ENCODE data around the gene PPY.
A peak's percentile ranks its signal among the peaks of the same experiment; 100 is the strongest.
"Not testable (repeated sequence)": the region's sequence is repeated elsewhere in the genome, so short reads cannot be mapped to it uniquely, and the experiment has no call there.

The PPY gene

DNA sequence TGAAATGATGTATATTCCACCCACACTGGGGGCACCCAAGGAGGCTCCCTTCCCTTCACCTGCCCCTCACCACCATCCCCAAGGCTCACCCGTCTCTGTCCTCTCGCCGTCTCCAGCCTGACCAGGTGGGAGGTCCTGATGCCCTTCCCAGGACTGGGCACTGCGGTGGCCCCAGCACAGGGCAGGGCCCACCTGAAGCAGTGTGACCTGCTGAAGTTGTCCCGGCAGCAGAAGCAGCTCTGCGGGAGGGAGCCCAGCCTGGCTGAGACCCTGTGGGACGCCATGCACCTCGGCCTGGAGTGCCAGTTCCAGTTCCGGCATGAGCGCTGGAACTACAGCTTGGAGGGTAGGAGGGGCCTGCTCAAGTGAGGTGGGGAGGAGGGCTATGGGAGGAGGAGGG lies 9.9 kb downstream of the PPY start:
- no peak for DNase-seq (ENCODE audit: low spot score)

DNA sequence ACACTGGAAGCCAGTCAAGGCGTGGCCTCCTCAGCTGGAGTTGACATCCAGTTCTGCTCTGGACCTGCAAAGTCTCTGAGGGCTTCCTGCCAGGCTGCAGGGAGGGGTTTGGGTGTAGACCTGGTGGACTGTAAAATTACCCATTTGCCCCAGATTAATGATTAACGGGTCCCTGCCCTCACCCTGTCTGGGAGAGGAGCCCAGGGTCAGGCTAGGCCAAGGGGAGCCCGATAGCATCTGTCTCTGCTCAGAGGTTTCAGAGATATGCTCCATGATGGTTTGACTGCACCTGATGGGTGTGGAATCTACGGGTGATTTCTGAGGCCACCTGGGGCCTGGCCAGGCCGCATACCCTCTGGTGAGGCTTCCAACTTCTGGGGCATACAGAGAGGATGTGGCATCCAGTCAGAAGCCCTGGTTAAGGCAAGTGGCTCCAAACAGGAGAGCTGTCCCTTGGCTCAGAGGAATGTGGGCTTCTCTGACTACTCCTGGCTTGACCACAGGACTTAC lies 11.2 kb downstream of the PPY start:
- DNase-seq (ENCODE audit: low spot score): no peak

DNA sequence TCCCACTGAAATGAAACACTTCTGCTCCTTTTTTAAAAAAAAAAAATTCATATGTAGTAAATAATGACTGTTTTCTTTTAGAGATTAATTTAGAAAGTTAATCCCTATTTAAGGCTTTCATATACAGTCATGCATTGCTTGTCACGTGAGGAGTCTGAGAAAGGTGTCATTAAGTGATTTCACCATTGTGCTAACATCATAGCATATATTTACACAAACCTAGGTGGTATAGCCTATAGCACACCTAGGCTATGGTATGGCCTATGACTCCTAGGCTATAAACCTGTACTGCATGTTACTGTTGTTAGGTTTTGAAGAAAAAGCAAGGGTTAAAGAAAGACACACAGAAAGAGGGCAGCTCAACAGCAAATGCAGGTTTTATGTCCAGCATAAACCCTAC lies 13.7 kb downstream of the PPY start:
- no peak for DNase-seq (ENCODE audit: low spot score)

- DNase-seq (ENCODE audit: low spot score): not testable (repeated sequence)
Measured at GRCh38 chr17:43927929-43928328, 14.3 kb downstream of the PPY start.

DNA sequence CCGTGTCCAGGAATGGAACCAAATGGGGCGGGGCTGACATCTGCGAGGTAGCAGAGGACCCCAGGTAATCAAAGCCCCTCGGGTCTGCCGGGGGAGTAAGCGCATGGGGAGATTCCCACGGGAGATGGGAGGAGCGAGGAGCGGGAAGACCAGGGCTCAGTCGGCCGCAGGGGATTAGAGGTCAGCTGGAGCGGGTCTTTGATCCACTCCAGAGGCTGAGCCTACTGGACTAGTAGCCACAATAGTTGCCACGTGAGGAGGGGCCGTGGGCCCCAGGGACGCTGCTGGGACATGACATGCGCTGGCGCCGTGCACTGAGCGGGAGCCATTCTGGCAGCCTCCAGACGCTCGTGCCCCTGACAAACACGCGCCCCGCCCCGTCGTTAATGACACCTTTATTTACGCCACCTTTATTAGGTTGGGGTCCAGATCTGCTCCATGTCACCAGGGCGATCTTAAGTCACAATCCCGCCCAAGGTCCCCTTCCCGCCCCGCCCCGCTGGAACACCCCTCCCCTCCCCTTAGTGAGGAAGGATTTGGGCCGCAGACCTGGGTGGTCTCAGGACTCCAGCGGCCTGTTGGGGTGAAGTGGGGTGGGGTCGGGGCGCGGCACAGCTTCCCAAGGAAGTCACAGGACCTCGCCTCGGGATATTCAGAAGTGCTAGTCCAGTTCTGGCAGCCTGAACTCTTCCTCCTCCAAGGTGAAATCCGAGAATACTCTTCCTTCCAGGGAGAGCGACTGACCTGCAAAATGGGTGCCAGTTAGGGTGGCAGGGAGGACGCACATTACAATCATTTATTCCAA lies 15.0 kb downstream of the PPY start:
- no peak for DNase-seq (ENCODE audit: low spot score)

DNA sequence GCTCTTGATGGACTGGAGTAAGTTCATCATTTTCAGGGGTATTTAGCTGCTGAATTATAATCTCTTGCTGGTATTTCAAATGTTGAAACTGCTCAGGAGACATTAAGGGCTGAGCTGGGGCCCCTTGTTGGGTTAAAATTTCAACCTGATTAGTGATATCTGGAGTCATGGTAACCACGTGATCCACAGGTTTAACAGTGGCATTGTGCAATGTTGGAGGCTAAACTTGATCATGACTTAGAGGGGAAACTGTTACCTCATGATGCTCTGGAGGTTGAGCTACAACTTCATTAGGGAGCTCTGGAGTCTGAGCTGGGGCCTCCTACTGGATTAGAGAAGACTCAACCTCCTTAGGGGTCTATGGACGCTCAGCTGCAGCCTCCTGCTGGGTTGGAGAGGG lies 17.7 kb downstream of the PPY start:
- DNase-seq (ENCODE audit: low spot score): no peak

DNA sequence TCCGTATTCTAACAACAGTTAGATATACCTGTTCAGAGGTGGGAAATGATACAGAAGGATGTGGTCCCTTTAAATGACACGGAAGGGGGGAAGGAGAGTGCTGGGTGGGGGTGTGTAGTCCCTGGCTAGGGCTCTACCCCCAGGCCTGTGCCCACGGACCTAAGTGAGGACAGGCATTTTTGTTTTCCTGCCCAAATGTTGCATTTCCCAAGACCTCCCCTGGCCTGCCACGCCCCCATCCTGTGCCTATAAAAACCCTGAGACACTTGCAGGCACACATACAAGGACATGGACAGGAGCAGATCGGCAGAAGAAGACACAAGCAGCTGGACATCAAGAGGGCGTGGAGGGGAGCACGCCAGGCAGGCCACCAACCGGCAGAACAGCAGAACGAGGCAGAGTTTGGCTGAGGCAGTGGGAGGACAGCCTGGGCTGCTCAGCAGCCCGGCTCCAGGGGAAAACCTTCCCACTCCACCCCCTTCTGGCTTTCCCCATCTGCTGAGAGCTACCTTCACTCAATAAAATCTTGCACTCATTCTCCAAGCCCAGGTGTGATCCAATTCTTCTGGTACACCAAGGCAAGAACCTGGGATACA lies 21.7 kb downstream of the PPY start:
- DNase-seq (ENCODE audit: low spot score): no peak

- DNase-seq (ENCODE audit: low spot score): no peak
Measured at GRCh38 chr17:43918026-43918389, 24.3 kb downstream of the PPY start.

- no peak for DNase-seq (ENCODE audit: low spot score)
Measured at GRCh38 chr17:43917348-43918025, 24.8 kb downstream of the PPY start.

- no peak for DNase-seq (ENCODE audit: low spot score)
Measured at GRCh38 chr17:43917016-43917347, 25.3 kb downstream of the PPY start.

DNA sequence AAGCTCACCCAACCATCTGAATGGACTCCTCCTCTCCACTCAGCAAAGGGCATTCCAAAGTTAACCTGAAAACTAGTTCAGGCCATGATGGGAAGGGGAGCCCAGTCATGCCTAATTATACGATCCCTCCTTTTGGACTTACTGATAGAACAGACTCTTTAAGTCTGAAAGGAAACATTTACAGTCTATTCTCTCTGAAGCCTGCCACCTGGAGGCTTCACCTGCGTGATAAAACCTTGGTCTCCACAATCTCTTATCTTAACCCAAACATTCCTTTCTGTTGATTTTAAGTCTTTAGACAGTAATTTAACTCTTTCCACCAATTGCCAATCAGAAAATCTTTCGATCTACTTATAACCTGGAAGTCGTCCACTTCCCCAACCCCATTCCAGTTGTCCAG lies 25.9 kb downstream of the PPY start:
- DNase-seq (ENCODE audit: low spot score): no peak

DNA sequence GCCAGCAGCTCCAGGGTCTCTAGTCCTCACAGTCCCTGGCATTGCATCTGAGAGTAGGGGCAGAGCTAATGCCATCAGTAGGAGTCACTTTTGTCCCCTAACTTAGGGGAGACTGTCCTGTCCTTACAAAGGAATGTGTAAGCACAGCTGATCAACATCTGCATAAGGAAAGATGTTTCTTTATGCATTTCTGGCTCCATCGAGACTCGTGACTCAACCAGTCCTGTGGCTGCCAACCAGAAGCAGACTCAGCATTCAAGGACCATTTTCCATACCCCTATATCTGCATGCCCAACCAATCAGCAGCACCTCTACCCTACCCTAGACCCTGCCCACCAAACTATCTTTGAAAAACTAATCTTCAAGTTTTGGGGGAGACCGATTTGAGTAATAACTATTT lies 26.7 kb downstream of the PPY start:
- DNase-seq (ENCODE audit: low spot score): no peak

DNA sequence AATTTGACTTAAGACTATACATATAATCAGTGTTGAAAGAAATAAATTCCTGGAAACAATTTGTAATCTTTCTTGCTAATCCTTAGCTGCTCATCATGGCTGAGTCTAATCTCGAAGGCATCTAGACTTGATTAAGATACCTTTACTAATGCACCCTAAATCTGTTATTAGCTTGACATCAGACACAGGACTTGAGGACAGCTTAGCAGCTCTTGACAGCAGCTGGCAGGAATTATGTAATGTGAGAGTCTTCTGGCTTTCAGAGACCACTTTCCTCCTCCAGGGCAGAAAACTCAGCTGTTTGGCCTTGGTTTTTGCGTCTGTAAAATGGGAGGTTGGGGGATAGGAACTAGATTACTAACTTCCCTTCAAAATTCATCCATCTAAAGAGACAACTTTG lies 27.8 kb downstream of the PPY start:
- DNase-seq (ENCODE audit: low spot score): no peak

GRCh38 chr17:43913584-43913983 lies 28.7 kb downstream of the PPY start:
- DNase-seq (ENCODE audit: low spot score): no peak

- DNase-seq (ENCODE audit: low spot score): no peak
Measured at GRCh38 chr17:43912635-43913304, 29.5 kb downstream of the PPY start.

DNA sequence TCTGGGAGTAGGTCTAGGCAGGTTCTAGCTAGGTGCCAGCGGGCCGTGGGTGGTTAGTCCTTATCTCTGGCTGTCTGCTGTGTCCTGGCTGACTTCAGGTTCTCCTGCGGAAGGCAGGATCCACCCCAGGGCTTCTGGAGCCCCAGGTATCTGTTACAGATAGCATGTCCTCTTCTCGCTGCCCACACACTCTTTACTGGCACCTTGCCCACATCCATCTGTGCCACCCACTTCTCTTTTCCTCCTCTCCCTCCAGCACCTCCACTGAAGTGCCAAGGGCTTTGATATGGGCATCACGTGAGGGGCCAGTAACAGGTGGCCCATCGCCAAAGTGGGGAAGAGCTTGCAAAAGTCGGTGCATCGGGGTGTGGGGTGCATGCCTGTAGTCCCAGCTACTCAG lies 30.4 kb downstream of the PPY start:
- DNase-seq (ENCODE audit: low spot score): no peak

- no peak for DNase-seq (ENCODE audit: low spot score)
Measured at GRCh38 chr17:43909537-43910231, 32.6 kb downstream of the PPY start.

- peak; percentile 65 for DNase-seq (ENCODE audit: low spot score)
Measured at GRCh38 chr17:43907998-43908721, 34.1 kb downstream of the PPY start.

DNA sequence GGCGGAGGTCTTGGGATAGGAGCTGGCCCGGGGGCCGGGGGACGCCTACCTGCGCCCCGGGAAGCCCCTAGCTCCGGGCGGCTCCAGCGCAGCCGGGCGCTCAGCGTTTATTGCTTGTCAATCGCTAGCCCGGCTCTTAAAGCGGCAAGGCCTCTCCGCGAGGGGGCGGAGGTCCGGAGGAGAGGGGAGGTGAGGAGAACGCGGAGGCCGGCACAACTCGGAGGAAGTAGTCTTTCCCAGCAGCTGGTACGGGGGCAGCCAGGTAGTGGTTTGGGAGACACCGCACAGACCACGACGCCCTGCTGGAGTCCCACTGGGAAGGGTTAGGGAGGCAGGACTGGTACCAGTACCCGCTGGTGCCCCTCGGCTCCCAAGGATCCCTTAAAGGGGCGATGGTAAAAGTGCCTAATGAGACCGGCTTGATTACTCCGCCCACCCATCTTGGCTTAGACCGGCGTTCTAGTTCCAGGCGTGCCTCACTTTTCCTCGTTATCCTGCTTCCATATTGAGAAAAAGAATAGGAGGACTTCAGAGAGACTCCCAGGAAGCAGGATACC lies 34.8 kb downstream of the PPY start, which contains the start of gene MPP2:
TSS of gene MPP2 (minus strand) at position 112 of the 557 bp plus-strand sequence. CDS start 3,076 bp downstream, outside the sequence.
- peak; percentile 76 for DNase-seq (ENCODE audit: low spot score)

DNA sequence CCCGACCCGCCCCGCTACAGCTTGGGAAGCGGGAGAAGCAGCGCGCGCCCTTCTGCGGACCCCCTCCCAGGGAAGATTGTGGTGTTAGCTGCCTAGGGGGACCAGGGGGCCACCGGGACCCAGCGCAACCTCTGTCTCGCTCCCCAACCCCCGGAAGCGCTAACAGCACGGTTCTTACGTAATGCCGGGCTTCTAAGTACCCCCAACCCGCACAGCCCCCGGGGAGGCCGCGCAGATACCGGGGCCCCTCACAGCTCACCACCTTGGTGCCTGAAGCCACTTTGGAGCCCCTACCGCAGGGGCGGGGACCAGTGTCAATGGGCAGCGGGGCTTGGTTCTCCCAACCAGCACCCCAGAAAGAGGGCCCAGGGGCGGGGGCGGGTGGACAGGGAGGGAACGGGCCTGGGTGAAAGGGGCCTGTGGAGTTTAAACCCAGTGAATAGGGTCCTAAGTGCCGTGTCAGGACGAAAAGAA lies 35.3 kb downstream of the PPY start:
- no peak for DNase-seq (ENCODE audit: low spot score)
